ENCODE measurements around the gene ENGASE. TPM values are rescaled to one million over a fixed set of nuclear protein-coding genes. Genes with fewer than 3 reads are reported as not detected.

The ENGASE gene
- total RNA-seq, 3 donors from 2014 or later, result 27.4 to 35.0 (median 31.5) TPM

GRCh38 chr17:79133985-79134384, 59.4 kb downstream of the ENGASE start:
- Histone ChIP-seq H3K9me3 (no peaks in the 10 kb centered on the region), H3K27me3 (peaks cover 0 to 99% of the 10 kb centered on the region in 2 donors), H3K4me1 (no peaks in the 10 kb centered on the region), H3K4me3 (no peak overlapping the region), H3K27ac (no peak overlapping the region), H3K36me3 (no peaks in the 10 kb centered on the region)
- DNase-seq (ENCODE audit: low spot score in 2 of 2), result no peak
- TF ChIP-seq POLR2A (IDR thresholded peaks at IDR 0.05), result no peak
- TF ChIP-seq POLR2AphosphoS5 (IDR thresholded peaks at IDR 0.05), result no peak
- intact Hi-C loops (cut with DNase I; ENCODE audit: low total_unique reads), result no loop called here

GRCh38 chr17:79135011-79135410, 60.4 kb downstream of the ENGASE start:
- H3K27ac ChIP-seq, result no peak overlapping the region
- no peaks in the 10 kb centered on the region for H3K4me1 ChIP-seq
- intact Hi-C loops (cut with DNase I; ENCODE audit: low total_unique reads), result no loop called here
- H3K27me3 ChIP-seq, result peaks cover 0 to 99% of the 10 kb centered on the region in 2 donors
- H3K4me3 ChIP-seq, result no peak overlapping the region
- H3K36me3 ChIP-seq, result no peaks in the 10 kb centered on the region
- no peaks in the 10 kb centered on the region for H3K9me3 ChIP-seq
- TF ChIP-seq POLR2AphosphoS5 (IDR thresholded peaks at IDR 0.05) (no peak), POLR2A (IDR thresholded peaks at IDR 0.05) (no peak), CTCF (IDR thresholded peaks at IDR 0.05) (no peak)
- no peak for DNase-seq (ENCODE audit: low spot score in 2 of 2)

- no peaks in the 10 kb centered on the region for H3K36me3 ChIP-seq
- DNase-seq (ENCODE audit: low spot score in 2 of 2), result no peak
- TF ChIP-seq CTCF (IDR thresholded peaks at IDR 0.05) (no peak), POLR2A (IDR thresholded peaks at IDR 0.05) (no peak), POLR2AphosphoS5 (IDR thresholded peaks at IDR 0.05) (no peak)
- no peak overlapping the region for H3K27ac ChIP-seq
- no peaks in the 10 kb centered on the region for H3K9me3 ChIP-seq
- H3K4me3 ChIP-seq, result no peak overlapping the region
- intact Hi-C loops (cut with DNase I; ENCODE audit: low total_unique reads), result no loop called here
- H3K4me1 ChIP-seq, result no peaks in the 10 kb centered on the region
- H3K27me3 ChIP-seq, result peaks cover 0 to 99% of the 10 kb centered on the region in 2 donors
Observed at GRCh38 chr17:79135628-79136405, 61.2 kb downstream of the ENGASE start.

Other genes starting within 250 kb of the ENGASE start
- gene USP36, start 234.0 kb upstream of the ENGASE start, total RNA-seq, result 10 to 100 TPM; 50.2 to 58.8 (median 55.4) TPM
- gene CEP295NL, start 171.6 kb upstream of the ENGASE start, total RNA-seq, result 1 to 10 TPM; 1.8 to 7.2 (median 2.6) TPM
- gene TIMP2, start 149.4 kb upstream of the ENGASE start, total RNA-seq, result 100 to 1,000 TPM in 2 of 3 donors, 10 to 100 TPM in 1; 72.0 to 344 (median 112) TPM
- 100 to 1,000 TPM; 192 to 532 (median 206) TPM for gene LGALS3BP, start 94.9 kb upstream of the ENGASE start, total RNA-seq
- gene CANT1, start 65.1 kb upstream of the ENGASE start, total RNA-seq, result 10 to 100 TPM; 26.1 to 48.1 (median 41.0) TPM
- 100 to 1,000 TPM in 1 of 3 donors, 10 to 100 TPM in 2; 54.0 to 326 (median 61.9) TPM for gene C1QTNF1, start 50.7 kb upstream of the ENGASE start, total RNA-seq